GM19240 (cell line): Measurements from ENCODE around the gene ADAP1.
"Not testable (repeated sequence)": the region's sequence is repeated elsewhere in the genome, so short reads cannot be mapped to it uniquely, and the experiment has no call there.

Experiments
- DNase-seq: peaks from one replicate; pipeline ENCODE4 v3.0.0; 2011; ENCODE audit warnings: low spot score; ENCODE audit not compliant: insufficient read length

ADAP1 gene, protein sequence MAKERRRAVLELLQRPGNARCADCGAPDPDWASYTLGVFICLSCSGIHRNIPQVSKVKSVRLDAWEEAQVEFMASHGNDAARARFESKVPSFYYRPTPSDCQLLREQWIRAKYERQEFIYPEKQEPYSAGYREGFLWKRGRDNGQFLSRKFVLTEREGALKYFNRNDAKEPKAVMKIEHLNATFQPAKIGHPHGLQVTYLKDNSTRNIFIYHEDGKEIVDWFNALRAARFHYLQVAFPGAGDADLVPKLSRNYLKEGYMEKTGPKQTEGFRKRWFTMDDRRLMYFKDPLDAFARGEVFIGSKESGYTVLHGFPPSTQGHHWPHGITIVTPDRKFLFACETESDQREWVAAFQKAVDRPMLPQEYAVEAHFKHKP

DNA sequence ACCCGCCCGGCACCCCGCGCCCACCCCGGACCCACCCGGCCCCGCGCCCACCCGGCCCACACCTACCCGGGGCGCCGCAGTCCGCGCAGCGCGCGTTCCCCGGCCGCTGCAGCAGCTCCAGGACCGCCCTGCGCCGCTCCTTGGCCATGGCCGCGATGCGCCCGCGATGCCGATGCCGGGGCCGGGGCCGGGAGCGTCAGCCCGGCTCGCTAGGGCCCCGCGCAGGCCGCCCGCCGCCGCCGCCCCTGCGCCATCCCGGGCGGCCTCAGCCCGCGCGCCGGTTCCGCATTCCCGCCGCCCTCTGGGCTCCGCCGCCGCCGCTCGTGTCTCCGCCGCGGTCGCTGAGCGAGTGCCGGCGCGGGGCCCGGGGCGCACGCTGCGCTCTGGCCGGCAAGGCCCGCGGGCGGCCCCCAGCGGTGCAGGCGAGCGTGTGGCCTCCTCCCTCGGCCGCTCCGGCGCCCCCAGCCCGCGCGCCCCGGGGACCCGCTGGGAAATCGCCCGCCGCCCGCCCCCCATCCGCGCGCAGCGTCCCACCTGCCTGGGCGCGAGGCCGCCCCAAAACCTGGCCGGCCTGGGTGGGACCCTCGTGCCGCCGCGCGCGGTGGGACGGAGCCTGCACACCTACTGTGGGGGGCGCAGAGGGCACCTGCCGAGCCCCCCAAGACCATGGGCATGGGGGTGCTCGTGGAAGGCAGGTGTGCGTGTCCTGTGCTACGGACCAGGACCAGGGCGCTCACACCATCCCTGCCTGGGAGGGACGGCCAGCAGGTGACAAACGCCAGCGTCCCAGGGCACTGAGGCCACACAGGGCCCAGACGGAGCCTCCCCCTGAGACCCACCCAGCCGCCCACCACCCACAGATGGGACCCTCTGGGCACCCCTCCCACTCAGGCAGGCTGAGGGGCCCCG, at the start of gene ADAP1:
Gene ADAP1, minus strand, starts transcription at position 351 of the 909 bp plus-strand sequence. Its CDS starts 203 bp downstream, at position 148.
- DNase-seq, result peak; percentile 47

DNA sequence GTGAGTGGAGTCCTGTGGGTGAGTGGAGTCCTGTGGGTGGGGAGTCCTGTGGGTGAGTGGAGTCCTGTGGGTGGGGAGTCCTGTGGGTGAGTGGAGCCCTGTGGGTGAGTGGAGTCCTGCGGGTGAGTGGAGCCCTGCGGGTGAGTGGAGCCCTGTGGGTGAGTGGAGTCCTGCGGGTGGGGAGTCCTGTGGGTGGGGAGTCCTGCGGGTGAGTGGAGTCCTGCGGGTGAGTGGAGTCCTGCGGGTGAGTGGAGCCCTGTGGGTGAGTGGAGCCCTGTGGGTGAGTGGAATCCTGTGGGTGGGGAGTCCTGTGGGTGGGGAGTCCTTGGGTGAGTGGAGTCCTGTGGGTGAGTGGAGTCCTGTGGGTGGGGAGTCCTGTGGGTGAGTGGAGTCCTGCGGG, 48.0 kb upstream of the ADAP1 start:
- not testable (repeated sequence) for DNase-seq

DNA sequence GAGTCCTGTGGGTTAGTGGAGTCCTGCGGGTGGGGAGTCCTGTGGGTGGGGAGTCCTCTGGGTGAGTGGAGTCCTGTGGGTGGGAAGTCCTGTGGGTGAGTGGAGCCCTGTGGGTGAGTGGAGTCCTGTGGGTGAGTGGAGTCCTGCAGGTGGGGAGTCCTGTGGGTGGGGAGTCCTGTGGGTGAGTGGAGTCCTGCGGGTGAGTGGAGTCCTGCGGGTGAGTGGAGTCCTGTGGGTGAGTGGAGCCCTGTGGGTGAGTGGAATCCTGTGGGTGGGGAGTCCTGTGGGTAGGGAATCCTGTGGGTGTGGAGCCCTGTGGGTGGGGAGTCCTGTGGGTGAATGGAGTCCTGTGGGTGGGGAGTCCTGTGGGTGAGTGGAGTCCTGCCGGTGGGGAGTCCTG, 47.5 kb upstream of the ADAP1 start:
- DNase-seq, result not testable (repeated sequence)

DNA sequence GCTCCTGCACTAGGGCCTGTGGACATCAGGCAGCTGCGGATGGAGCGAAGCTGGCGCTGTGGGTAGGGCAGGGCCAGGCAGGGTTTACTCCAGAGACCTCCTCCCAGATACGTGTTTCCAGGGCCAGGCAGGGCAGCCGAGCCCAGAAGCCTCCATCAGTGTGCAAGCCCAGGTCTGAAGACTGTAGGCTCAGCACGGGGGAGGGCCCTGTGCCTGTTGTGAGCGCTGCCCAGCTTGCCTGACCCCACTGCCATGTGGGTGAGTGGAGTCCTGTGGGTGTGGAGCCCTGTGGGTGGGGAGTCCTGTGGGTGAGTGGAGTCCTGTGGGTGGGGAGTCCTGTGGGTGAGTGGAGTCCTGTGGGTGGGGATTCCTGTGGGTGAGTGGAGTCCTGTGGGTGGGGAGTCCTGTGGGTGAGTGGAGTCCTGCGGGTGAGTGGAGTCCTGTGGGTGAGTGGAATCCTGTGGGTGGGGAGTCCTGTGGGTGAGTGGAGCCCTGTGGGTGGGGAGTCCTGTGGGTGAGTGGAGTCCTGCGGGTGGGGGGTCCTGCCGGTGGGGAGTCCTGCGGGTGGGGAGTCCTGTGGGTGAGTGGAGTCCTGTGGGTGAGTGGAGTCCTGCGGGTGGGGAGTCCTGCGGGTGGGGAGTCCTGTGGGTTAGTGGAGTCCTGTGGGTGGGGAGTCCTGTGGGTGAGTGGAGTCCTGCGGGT, 46.7 kb upstream of the ADAP1 start:
- DNase-seq, result not testable (repeated sequence)

DNA sequence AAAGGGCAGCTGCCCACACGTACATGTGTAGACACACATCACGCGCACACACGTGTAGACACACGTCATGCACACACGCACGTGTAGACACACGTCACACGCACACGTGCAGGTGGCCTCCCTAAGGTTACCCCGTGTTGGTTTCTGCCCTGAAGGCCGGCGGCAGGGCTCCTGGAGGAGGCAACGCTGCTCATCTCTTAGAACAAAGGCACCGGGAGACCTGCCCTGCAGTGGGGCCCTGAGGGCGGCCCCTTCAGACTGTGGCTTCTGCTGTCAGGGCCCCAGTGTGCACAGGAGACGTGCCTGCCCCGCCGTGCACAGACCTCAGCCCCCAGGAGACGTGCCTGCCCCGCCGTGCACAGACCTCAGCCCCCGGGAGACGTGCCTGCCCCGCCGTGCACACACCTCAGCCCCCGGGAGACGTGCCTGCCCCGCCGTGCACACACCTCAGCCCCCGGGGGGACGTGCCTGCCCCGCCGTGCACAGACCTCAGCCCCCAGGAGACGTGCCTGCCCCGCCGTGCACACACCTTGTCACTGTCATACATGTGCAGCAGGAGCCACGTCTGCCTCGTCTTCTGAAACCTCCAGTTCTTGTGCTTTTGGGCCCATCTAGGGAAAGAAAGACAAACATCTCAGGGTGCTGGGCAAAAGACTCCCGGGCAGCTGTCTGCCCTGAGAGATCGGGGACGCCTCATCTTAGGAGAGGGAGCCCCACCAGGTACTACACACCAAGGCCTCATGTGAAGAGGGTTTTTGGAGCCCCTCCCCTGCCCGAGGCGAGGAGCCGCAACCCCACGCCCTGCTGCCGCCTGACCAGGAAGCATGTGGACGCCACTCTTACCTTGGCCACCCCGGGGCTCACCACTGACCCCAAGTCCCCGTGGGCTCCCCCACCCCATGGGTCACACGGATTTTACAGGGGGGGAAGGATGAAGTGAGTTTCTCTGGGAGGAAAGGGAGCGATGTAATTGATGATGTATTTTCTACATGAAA, 45.8 kb upstream of the ADAP1 start:
- DNase-seq, result no peak

DNA sequence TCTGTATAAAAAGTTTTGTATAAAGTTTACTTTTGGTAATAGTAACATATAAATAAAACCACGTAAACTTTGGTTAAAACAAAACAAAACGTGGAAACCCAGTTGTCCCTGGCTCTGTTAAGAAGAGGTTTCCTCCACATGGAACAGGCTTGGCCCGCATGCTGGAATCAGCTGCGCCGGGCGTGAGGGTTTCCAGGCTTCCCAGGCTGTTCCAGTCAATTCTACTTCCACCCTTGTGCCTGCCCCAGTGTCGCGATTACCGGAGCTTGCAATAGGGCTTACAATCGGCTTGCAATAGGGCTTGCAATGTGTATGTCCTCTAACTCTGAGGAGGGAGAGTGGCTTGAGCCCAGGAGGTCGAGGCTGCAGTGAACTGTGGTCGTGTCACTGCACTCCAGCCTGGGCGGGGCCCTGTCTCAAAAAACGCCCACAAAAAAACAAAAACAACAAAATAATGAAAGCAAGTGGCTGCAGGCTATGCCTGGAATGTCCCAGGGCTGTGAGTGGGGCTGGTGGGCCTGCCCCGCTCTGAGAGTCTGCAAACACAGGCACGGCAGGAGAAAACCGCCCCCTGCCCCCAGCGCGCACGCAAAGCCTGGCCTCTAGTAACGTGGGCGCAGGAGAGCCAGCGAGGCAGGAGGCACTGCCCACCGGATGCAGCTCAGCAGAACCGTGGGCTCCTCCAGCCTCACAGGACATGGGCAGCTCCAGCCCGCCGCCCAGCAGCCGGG, 44.8 kb upstream of the ADAP1 start:
- DNase-seq, result no peak

DNA sequence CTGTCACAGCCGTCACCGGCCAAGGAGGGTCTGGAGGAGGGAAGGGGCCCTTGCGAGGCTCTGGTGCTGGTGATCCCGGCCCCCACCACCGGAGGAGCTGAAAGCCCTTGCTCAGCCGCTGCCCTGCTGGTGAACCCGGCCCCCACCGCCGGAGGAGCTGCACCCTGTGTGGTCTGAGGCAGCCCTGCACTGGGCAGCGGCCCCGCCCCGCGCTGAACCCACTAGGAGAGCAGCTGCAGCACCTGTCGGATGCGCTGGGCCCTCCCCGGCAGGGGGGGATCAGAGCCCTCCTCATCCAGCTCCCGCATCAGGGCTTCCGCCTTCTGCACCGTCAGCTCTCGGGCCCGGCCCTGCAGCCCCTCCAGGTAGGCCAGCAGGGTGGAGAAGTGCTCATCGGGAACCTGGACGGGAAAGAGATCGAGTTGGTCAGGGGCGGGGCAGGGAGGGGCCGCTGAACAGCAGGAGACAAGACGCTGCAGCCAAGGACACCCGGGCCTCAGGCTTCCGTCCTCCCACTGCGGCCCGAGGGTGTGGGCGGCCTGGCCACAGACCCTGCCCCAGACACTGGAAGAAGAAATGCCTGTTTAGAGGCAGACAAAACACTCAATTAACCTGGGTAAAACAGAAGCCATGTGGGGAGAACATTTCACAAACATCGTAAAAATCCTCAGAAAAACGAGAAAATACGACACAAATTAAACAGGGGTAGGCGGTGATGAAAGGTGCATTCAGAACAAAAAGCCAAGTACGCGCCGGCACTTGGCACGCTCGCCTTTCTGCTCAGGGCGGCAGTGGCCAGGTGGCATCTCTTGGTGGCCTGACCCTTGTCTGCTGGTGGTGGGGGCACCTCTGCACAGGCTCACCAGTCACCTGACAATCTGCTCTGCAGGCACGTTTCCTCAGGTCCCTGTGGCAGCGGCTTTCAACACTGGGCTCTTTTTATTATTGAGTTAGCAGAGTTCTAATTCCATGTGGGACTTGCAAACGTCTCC, 43.2 kb upstream of the ADAP1 start:
- DNase-seq, result no peak

DNA sequence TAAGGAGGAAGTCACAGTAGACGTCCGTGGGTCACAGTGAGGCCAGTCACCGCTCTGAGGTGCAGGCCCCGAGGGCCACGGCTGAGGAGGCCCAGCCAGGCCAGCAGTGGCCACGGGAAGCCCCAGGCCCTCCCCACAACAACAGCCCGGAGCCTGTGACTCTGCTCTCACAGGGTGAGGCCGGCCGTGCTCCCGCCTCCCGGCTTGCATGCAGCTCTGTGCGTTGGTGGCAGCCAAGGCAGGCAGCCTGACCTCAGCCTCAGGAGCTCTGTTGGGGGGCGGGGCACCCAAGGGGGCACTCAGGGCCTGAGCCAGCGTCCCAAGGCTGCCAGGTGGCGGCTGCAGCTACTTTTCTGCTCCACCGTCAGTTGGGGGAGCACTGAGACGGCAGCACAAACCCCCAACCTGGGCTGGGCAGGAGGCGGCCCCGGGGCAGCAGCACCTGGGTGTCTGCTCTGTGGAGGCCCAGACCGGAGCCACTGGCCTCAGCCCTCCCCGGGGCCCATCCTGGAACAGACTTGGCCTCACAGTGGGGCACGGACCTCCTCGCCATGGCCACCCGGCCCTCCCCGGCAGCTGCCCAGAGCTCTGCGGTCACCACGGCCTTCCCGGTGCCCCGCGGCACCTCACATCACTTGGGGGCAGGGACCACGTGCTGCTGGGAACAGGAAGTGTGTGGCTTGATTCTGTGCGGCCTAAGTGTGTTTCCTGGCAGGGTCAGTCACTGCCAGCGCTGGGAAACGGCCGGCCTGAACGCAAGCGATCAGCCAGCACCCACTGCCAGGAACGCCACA, 41.8 kb upstream of the ADAP1 start:
- DNase-seq, result no peak

DNA sequence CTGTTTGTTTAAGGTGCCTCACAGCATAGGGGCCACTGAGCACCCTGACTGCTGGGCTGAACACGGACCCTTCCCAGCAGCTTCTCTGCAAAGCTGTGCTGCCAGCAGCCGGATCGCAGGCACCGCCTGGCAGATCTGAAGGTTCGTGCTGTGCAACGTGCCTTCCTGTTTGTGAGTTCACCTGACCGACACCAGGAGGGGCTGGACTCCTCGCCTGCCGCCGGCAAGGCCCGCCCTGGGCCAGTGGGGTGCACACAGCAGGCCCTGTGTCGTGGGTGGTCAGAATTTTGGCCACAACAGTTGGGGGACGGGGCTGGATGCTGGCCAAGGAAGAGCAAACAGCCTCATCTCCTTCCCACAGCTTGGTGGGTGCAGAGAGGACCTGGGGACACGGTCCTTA, 41.1 kb upstream of the ADAP1 start:
- DNase-seq, result no peak

DNA sequence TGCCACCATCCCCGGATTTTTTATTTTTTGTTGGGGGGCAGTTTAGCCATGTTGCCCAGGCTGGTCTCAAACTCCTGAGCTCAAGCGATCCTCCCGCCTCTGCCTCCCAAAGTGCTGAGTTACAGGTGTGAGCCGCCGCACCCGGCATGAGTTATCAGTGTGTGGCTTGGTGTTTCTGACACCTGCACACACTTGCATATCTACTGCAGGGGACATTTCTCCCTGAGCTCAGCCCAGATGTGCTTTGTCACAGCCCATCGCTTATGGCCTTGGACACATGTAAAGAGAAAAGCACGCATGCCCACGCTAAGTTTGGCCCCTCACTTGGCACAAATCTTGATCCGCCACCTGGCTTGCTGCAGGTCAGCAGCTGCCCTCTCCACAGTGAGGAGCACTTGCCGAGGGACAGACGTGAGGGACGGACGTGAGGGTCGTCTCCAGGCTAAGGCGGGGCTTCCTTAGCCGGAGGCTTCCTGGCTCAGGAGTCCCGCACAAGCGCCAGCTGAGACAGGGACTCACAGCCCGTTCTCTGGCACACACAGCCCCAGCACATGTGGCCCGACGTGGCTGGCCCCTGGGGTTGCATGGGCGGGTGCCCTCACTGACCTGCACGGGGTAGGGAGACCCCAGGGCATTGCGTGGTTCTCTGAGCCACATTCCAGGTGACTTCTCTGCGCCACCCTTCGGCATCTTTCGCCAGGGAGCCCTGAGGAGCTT, 40.3 kb upstream of the ADAP1 start:
- DNase-seq, result no peak

DNA sequence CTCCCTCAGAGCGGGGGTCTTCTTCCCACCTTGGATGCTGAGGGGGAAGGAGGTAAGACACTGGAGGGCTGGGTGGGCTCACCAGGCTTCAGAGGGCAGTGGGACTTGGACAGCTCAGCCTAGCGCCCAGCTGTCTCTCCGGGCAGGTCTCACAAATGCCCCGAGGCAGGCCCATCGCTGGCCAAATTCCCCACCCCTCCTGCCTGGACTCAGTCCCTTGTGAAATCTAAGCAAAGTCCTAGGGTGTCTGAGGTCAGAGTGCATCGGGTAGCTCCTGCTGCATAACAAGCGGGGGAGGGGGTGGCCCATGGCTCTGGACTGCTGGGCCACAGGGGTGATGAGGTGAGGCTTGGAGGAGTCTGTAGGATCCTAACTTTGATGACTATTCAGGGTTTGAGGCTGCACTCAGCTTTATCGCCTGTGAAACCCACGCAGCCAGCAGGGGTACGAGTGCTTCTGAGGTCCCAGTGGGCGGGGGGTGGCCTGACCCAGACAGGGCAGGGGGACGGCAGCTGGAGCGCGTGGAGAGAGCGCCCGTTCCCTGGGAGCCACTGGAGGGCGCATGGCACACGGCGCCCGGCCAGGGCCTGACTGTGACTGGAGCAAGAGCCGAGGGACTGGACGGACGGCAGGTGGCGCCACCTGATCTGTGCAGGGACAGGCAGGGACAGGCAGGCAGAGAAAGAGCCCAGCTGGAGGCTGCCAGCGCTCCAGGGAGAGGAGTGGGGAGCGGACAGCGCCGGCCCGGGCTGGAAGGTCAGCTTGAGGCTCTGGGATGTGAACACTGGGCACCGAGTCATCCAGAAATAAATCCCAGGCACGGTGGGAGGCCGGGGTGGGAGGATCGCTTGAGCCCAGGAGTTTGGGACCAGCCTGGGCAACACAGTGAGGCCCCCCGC, 38.5 kb upstream of the ADAP1 start:
- peak; percentile 98 for DNase-seq

DNA sequence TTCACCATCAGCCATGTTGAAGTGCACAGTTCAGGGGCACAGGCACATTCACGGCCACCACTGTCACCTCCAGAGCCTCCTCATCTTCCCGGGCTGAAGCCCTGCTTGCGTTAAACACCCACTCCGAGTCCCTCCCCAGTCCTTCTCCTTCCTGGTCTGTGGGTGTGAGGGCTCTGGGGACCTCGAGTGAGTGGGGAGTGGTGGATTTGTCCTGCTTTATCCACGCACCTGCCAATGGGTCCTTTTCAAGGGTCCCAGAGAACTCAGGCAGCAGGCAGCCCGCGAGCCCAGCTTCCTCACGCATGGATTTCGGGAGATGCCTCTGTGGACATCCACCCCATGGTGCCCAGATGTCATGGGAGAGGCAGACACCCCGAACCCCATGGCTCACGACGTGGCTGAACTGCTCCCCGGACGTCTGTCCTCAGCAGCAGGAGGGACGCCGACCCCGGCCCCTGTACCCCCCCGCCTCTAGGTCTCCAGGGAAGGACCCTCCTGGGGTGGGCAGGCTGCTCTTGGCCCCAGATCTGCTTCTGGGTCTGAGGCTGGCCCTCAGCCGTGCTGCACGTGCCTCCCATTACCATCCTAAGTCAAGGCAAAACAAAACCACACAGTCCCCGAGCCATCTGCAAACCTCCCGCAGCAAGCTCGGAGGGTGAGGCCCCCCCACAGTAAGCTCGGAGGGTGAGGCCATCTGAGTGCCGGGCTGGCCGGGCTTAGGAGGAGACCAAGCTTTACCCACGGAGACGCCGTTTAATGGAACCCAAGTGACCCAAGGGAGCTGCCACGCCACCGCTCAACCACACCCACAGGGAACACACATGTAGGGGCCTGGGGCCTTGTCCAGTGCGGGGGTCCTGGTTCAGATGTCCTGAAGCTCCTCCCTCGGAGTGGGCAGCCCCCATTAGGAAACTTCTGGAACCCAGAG, 37.5 kb upstream of the ADAP1 start:
- no peak for DNase-seq

DNA sequence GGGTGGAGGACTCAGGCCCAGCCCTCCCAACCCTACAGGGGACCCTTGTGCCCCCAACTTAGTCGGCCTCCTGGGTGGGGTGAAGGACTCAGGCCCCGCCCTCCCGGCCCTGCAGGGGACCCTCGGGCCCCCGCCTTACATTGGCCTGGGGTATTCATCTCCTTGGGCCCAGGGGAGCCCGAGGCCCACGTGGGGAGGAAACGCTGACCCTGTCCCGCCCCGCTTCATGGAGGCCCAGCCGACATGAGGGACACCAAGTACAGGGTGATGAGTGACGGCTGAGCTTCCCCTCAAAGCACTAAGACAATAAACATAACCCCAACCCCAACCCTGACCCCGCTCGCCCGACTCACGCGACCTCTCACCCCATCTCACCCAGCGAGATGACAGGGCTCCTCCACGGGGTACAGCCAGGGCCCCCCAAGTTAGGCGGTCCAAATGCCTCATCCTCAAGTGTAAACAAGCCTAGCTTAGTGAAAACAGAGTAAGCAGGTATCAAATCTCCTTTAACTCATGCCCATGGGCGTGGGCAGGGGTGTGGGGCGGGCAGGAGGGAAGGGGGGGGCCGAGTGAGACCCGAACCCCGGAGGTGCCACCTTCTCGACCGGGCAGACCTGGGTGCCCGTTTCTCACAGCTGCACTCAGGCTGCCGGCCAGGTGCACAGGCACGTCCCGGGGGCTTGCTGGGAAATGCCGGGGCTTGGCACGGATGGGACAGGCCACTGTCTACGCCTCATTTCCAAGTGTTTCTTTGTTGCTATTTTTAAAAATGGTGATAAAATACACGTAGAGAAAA, 36.7 kb upstream of the ADAP1 start:
- no peak for DNase-seq

DNA sequence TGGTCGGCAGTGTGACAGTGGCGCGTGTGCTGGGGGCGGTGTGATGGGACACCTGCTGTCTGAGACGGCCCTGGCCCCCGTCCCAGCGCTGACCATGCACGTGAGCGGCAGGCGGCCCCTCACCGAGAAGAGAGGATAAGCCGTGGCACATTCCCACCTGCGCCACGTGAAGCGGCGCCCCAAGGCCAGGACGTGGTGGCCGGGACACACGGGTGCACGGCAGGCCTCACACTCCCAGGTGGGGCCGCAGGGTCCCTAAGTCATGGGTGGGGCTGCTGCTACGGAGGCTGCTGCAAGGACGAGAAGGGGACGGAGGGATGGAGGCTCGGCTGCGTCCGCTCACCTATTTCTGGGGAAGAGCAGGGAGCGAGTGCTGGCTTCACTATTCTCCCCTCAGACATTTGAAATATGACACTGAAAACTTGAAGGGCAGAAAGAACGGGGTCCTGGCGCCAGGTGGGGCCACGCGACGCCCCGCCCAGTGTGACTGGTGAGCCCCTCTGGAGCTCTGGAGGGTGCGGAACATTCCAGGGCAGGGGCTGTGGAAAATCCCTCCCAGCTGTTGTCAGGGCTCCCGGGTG, 36.0 kb upstream of the ADAP1 start:
- DNase-seq, result no peak
